GM21717 (cell line): ENCODE measurements around the gene TLN1.
A peak's percentile ranks its signal among the peaks of the same experiment; 100 is the strongest.

ENCODE experiments used
- ATAC-seq: cut with Tn5 transposase; IDR thresholded peaks from one replicate; pipeline ENCODE4 v1.9.1; 2021; ENCODE audit warnings: mild to moderate bottlenecking, moderate library complexity; ENCODE audit not compliant: unreplicated experiment

Gene TLN1, protein sequence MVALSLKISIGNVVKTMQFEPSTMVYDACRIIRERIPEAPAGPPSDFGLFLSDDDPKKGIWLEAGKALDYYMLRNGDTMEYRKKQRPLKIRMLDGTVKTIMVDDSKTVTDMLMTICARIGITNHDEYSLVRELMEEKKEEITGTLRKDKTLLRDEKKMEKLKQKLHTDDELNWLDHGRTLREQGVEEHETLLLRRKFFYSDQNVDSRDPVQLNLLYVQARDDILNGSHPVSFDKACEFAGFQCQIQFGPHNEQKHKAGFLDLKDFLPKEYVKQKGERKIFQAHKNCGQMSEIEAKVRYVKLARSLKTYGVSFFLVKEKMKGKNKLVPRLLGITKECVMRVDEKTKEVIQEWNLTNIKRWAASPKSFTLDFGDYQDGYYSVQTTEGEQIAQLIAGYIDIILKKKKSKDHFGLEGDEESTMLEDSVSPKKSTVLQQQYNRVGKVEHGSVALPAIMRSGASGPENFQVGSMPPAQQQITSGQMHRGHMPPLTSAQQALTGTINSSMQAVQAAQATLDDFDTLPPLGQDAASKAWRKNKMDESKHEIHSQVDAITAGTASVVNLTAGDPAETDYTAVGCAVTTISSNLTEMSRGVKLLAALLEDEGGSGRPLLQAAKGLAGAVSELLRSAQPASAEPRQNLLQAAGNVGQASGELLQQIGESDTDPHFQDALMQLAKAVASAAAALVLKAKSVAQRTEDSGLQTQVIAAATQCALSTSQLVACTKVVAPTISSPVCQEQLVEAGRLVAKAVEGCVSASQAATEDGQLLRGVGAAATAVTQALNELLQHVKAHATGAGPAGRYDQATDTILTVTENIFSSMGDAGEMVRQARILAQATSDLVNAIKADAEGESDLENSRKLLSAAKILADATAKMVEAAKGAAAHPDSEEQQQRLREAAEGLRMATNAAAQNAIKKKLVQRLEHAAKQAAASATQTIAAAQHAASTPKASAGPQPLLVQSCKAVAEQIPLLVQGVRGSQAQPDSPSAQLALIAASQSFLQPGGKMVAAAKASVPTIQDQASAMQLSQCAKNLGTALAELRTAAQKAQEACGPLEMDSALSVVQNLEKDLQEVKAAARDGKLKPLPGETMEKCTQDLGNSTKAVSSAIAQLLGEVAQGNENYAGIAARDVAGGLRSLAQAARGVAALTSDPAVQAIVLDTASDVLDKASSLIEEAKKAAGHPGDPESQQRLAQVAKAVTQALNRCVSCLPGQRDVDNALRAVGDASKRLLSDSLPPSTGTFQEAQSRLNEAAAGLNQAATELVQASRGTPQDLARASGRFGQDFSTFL (N-terminal part only)

DNA sequence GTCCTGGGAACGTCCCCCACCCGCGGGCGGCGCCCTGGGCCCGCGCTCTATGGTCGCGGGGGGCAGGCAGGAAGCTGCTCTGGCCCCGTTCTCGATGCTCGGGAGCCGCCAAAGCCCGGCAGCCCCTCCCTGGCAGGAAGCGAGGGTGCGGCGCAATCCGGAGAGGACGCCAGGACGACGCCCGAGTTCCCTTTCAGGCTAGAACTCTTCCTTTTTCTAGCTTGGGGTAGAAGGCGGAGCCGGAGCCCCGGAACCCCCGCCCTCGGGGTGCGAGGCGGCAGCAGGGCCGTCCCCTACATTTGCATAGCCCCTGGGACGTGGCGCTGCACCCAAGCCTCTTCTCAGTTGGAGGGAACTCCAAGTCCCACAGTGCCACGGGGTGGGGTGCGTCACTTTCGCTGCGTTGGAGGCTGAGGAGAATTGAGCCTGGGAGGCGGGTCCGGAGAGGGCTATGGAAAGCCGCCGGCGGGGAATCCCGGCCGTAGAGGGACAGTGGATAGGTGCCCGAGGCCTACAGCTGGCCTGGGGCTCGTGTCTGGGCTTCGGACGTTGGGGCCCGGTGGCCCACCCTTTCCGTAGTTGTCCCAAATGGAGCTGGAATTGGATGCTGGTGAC, at the start of gene TLN1, which contains the start of gene CREB3:
TSS of gene TLN1 (minus strand) at position 11 of the 615 bp plus-strand sequence. CDS start 6,501 bp downstream, outside the sequence.
TSS of gene CREB3 (plus strand) at position 482 of the 615 bp plus-strand sequence. CDS start at position 589, 107 bp downstream.
- peak; percentile 77 for ATAC-seq

GRCh38 chr9:35781066-35781465, 49.1 kb upstream of the TLN1 start:
- no peak for ATAC-seq

GRCh38 chr9:35778496-35778895, 46.5 kb upstream of the TLN1 start:
- ATAC-seq: no peak

DNA sequence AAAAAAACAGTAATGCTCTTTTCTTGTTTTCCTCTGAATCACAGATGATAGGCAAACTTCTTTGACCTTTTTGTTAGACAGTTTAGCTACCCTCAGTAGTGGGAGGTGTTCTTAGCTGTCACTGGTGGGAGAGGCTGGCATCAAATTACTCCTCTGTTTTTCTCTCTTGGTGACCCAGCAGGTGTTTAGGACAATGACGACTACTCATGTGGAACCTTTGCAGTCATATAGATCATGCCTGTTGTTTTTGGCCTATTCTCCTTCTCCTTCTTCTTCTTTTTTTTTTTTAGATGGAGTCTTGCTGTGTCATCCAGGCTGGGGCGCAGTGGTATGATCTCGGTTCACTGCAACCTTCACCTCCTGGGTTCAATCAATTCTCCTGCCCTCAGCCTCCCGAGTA, 44.0 kb upstream of the TLN1 start:
- no peak for ATAC-seq

DNA sequence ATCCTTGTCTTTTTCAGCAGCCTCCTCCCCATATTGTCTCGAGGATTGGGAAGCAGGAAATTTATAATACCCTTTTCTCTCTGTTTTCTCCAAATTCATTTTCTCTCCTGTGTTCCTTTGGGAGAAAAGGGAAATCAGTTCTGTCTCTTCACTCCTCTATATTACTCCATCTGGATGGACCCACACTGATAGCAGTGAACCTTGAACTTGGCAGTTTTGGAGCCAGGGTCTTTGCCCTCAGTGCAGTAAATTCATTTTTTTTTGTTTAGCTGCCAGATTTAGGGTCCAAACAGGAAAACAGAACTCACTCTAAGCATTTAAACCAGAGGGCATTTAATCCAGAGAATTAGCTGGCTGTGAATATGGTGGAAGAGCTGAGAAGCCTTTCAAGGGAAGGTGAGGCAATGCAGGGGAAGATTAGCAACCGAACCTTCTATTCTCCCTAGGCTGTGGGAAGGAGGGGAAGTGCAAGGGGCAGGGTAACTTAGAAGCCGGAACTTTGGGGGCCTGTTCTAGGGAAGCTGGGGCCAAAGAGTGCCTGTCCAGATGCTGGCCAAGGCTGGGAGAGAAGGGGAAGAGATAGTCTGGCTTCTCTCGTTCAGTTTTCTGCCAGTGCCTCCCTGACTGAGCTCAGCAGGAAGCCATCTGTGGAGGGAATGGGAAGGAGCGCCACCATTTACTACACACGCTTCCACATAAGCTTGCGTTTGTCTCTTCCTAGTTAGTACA, 43.1 kb upstream of the TLN1 start:
- no peak for ATAC-seq

- ATAC-seq: no peak
Observed at GRCh38 chr9:35771943-35772342, 39.9 kb upstream of the TLN1 start.

GRCh38 chr9:35771534-35771933, 39.5 kb upstream of the TLN1 start:
- ATAC-seq: no peak

DNA sequence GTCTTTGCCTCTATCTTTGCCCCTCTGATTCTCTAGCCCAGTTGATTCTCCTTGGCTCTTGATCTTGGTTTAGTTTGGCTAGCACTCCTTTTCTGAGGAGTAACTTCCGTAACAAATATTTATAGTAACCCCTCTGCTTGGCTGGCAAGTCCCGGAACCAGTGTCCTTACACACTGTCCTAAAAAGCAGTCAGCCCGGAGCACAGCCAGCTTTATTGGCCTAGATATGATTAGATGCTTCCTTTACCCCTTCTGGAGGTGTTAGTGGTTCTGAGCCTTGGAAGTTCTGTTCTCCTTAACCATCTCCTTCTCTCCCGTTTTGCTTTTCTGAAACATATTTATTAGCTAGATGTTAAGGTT, 39.1 kb upstream of the TLN1 start:
- no peak for ATAC-seq

GRCh38 chr9:35769763-35770162, 37.8 kb upstream of the TLN1 start:
- no peak for ATAC-seq

GRCh38 chr9:35767458-35767857, 35.5 kb upstream of the TLN1 start:
- ATAC-seq: no peak

GRCh38 chr9:35766997-35767396, 35.0 kb upstream of the TLN1 start:
- ATAC-seq: no peak

- ATAC-seq: no peak
Observed at GRCh38 chr9:35763803-35764202, 31.8 kb upstream of the TLN1 start.

- ATAC-seq: no peak
Observed at GRCh38 chr9:35763181-35763580, 31.2 kb upstream of the TLN1 start.

DNA sequence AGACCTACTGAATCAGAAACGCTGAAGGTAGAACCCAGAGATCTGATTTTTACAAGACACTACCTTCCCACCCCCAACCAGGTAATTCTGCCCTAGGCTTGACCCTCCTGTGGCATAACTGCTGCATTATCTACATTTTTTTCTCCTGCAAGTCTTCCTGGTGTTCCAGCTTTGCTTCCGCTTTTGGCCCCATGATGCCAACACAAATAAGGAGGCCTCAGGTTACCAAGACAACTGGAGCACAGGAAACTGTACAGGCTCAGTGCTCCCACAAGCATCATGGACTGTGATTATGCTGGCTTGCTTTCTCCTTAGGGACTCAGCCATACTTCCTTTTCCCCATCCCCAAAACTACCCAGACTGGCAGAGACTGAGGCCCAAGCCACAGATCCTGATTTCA, 28.7 kb upstream of the TLN1 start:
- ATAC-seq: no peak

DNA sequence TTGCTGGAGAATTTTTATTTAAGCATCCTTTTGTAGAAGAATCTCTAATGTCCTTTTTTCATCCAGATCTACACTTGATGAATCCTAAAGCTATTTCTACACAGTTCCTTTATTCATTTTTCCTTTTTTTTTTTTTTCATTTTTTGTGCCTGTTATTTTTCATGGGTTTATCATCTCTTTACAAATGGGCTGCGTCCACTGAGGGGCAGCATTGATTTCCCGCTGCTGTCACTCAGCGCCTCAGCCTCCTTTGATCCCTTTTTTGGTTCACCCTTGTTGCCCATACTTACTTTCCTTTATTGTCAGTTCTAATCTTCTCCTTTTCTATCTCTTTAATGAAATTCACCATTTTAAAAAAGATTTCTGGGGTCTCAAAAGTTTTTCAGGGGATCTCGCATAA, 27.8 kb upstream of the TLN1 start:
- no peak for ATAC-seq

GRCh38 chr9:35758475-35759050, 26.6 kb upstream of the TLN1 start:
- ATAC-seq: no peak

DNA sequence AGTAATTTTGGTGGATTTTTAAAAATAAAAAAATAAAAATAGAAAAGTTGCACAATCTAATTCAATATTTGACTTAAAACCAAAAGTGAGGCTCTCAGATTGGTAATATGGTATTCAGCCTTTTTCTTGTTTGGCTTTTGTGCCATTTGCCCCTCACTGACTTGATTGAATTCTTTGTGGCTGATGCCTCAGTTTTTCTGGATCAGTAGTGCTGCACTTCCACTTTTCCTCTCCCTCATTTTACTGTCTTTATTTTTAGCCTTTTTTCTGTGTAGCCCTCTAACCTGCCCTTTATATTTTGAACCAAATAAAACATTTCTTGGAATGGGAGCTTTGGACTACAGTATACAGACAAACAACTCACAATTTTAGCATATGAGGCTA, 25.9 kb upstream of the TLN1 start:
- ATAC-seq: no peak

GRCh38 chr9:35757226-35757891, 25.4 kb upstream of the TLN1 start:
- peak; percentile 50 for ATAC-seq
